Anterior cingulate cortex (tissue), 58 donors: ENCODE results near the gene RRP8.

Experiments used
- DNase-seq, 58 donors: peaks; one replicate each; lab custom pipeline; 2025; lab: John Stamatoyannopoulos, UW

RRP8 gene

DNA sequence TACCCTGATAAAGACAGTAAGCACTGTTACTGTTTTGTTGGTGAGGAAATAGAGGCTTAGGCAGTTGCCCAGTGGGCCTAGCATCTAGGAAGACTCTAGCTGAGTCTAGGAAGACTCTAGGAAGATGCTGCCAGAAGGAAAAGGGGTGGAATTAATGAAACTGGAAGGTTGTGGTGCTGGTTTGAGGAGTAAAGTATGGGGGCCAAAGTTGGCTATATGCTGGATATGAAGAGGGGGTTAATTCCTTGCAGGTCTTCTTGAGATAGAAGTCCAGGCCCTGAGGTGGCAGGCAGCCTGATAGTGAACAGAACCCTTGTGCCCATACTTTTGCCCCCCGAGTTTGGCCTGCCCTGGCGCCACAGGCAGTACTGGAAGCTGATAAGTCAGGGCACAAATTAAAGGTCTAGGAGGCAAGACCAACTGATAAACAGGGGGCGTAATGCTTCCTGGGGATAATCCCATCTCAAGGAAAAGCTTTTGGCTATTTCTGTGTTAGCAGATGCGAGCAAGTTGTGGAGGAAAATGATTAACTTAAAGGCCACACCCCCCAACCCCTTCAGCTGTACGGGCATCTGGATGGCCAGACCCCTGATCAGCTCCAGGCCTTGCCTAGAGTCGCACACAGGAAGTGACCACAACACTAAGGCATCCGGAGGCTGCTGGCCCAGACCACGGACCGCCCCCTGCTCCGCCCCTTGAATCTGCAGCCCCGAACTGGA is 3.2 kb upstream of the RRP8 start:
- peak in 52 of 58 donors; percentile 35 to 84 (median 64) for DNase-seq

DNA sequence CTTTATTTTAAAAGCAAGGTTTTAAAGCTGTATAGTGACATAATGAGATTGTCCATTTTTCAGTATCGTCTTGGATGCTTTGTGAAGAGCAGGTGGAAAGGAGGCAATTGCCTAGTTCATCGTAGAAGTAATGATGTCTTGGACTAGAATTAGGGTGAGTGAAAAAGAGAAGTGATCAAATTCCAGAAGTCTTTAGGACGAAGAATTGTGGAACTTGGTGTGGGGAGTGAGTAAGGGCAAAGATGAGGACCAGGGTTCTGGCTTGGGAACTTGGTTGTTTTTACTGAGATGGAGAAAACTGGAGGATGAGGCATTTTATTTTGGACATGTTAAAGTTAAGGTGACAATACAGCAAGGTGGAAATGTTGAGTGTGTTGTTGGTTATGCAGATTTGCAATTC is 1.4 kb upstream of the RRP8 start:
- no peak for DNase-seq

DNA sequence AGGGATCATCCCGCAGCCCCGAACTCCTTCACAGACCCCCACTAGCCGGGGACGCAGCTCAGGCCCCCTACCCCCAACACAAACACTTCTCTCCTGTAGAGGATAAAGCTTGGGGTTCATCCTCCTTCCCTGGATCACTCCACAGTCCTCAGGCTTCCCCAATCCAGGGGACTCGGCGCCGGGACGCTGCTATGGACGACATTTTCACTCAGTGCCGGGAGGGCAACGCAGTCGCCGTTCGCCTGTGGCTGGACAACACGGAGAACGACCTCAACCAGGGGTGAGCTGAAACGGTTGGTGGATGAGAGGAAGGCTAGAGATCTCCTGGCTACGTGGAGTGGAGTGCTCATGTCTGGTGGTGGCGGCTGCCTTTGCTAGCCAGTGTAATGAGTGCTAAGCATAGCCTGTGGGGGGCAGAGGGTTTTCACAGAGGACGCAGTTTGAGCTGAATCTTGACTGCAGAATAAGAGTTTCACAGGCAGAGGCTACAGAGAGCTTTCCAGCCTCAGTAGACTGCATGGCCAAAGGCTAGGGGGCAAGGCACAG is 738 bp upstream of the RRP8 start:
- DNase-seq, result peak in 46 of 58 donors; percentile 26 to 71 (median 52)

DNA sequence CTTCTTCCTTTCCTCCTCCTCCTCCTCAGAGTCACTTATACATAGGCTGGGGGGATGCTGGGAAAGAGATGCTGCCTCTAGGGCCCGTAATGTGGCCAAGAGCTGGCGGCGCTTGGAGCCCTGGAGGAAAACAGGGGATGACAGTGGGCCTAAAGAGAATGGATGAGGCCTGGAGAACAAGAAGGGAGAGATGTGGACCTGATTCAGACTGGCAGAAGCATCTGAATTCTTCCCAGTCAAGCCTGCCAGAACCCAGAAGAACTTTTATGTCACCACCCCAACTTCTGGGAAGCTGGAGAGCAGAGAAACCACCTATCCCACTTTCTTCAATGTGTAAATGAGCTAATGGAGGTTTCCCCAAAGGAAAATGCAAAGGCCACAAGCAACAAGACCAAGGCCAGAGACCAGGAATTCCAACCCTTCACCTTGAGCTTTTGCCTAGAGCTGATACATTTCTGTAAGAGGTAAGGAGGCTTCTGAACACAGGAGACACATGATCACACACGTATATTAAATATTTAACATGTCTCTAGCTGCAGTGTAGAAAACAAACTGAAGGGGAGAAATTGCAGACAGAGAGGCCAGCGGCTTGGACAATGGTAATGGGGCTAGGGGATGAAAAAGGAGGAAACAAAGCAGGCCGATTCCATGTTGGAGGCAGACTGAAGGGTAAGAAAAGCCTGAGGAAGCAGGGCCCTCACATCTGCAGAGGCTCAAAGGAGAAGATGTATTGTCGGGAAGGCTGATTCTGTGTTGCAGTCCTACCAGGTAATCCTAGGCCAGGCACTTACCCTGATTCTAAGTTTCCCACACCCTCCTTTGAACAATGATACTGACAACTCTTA is 1.1 kb downstream of the RRP8 start:
- DNase-seq, result no peak

DNA sequence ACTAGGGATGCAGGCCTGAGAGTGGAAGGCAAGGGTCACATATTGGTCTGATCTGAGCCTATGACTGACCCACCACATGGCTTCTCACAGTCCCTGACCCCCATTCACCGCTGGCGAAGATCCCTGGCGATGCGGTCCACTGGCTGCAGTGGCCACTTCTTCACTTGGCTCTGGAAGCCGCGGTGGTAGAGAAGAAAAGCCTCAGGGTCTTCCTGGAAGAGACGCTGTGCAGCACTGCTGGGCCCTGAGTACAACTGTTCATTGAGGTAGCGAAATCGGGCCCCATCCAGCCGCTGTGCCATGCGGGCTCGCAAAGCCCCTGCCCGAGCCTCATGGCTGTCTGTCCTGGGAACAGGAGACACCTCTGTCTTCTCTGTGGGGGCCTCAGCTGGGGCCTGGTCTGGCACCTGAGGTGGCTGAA is 2.4 kb downstream of the RRP8 start:
- no peak for DNase-seq

DNA sequence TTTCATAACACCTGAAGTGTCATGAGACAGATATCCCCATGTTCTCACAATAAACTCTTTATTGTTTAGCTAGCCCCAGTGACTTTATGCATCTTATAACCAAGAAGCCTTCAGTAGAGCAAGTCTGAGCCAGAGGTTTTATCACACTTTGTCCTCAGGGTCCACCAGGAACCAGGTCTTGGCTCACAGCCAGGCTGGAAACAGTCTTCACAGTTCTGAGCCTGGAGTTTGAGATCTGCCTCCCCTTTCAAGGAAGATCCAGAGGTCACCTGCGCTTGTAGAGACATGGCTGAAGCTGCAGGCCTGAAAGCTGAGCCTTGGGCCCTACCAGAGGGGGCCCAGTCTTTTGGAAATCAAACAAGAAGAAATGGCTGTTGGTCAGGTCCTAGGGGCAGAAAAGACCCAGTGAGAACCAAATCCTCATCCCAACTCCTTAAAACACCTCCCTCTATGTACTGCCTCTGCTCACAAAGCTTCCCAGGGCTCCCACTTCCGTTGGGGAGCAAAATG is 3.5 kb downstream of the RRP8 start:
- no peak for DNase-seq

DNA sequence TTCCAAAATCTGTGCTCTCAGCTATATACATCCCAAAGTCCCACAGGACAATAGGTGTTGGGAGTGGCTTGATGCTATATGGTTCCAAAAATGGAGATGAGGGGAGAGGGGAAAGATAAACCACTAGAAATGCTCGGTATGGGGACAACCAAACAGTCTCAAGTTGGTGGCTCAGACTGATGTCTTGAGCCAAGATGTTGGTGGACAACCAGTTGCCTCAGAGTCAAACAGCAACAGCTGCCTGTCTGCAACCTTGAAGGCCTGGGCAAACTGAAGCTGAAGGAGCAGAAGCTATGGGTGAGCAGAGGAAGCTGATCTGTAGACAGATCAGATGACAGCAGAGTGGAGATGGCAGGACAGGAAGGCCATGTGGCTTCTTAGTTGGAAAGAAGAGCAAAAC is 4.0 kb downstream of the RRP8 start:
- DNase-seq, result no peak

DNA sequence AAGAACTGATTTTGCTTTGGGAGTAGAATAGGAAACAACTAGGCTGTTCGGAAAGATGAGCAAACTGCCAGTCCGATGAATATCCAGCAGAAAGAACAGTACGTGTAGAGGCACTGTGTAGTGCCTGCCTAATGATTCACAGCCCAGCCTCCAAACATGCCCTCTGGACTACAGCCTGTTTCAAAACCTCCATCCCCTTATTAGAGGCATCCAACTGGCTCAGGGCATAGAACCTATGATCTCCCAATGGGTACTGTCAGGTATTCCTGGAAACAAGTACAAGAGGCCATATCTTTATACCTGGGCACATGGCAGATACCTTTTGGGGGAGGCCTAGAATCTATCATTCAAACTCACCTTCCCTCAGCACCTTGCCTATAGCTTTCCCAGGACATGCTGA is 4.9 kb downstream of the RRP8 start:
- no peak for DNase-seq

DNA sequence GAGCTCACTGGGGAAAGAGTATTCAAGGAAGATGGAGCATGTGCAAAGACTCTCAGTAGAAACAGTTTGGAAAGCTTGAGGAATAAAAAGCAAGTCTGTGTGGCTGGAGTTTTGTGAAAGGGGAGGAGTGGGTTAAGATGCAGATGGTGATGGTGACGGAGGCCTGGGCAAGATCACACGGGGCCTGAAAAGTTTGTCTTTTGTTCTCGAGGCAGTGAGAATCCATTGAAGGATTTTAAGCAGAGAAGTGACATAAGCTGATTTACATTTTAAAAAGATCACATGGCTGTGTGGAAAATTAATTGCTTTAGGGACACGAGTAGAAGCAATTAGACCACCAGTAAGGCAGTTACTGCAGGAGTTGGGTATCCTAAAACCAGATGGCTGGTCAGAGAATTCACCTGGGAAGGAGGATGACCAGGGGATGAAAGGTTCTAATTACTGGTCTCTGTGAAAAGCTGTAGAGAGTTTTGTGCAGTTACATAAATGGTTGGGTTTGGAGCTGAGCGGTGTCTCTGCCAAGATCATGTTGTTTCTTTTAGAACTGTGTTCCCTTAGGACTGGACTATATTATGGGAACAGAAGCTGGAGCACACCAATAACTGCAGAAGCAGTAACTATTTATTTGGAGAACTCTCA is 7.1 kb downstream of the RRP8 start:
- peak in 22 of 58 donors; percentile 22 to 81 (median 47) for DNase-seq

DNA sequence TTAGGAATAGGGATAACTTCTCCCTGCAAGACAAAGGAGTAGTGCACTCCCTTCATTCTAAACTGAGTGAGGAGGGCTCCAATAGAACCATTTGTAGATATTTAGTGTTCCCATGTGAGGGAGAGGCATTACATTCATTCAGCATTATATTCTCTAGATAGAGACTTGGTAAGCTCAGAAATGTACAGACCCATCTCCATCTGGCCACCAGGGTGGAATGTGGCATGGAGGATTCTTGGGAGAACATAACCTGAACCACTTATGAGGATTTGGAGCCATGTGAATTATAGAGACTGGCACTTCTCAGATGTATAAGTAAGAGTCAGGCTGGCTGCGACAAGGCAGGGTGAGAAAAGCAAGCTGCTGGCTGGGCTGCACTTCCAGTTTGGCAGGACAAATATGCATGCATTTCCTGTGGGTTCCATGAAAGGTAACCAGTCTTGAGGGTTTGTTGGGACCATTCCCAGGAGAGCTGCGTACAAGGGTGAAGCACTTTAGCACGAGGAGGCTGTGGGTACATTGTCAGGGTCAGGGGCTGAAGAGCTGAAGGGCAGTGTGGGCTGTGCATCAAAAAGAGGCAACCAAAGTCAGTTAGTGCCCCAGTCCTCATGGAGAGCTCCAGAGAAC is 9.2 kb downstream of the RRP8 start:
- no peak for DNase-seq

DNA sequence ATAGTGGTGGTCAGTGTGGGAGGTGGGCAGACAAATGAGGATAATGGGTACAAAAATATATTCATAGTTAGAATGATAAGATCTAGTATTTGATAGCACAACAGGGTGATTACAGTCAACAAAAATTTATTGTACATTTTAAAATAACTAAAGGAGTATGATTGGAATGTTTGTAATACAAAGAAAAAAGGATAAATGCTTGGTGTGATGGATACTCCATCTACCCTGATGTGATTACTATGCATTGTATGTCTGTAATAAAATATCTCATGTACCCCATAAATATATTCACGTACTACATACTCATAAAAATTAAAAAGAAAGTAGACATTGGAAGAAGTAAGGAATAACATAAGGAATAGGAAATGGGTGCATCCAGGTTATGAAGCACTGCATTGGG is 15.4 kb downstream of the RRP8 start:
- DNase-seq, result no peak

DNA sequence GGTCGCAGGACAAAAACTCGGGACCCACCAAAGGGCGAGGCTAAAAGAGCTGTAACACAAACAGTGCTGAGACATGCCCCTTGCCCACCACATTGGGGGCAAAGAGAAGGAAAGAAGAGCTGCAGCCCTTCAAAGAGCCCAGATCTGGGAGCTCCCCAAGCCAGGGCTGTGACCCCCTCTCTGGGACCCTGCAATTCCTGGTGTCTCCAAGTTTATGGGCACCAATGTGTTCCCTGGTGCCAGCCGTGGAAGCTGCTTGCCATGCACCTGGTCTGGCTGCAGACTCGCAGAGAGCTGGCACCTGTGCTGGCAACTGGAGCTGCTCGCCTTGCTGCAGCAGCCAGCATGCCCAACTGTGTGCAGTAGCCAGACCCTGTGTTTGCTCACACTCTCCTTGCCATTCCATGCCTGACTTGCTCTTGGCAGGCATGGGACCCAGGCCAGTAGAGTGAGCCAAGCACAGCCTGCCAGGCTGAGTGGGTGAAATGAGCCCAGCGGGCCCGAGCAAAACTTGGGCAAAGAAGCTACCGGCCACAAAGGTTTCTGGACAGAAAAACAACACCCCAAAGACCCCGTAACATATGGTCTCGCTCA is 16.0 kb downstream of the RRP8 start:
- peak in 38 of 58 donors; percentile 29 to 80 (median 50) for DNase-seq

DNA sequence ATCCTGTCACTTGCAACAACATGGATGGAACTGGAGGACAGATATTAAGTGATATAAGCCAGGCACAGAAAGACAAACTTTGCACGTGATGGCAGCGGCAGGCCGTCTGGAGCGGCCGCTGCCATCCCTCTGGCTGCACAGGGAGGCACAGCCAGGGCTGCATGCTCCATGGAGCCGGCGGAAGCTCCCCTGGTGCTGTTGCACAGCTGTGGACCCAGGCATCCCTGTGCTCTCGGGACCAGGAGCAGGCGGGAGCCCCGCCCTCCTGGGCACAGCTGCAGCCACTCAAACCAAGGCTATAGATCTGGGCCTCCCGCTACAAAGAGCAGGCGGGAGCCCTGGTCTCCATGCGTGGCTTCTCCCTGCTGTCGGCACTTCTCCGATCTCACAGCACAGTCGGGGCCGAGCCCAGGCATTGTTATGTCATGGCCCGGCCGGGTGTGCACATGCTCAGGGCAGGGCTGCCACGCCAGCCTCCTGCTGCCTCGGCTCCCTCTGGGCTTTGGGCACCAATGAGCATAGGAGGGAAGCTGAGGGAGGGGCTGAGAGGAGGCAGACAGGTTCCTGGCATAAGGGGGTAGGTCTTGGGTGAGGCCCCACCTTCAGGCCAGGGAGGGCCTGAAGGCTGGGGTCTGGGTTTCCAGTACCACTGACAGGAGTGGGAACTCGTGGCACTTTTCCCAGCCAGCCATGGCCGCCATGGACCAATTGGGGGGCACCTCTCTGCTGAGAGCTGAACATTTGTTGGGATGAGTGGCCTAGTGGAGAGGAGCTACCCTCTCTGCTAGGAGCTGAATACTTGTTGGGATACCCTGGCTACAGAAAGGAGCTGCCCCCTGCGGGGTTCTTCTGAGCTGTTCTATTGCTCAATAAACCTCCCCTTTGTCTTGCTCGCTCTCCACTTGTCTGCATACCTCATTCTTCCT is 16.7 kb downstream of the RRP8 start:
- DNase-seq, result peak in 17 of 58 donors; percentile 11 to 79 (median 44)

DNA sequence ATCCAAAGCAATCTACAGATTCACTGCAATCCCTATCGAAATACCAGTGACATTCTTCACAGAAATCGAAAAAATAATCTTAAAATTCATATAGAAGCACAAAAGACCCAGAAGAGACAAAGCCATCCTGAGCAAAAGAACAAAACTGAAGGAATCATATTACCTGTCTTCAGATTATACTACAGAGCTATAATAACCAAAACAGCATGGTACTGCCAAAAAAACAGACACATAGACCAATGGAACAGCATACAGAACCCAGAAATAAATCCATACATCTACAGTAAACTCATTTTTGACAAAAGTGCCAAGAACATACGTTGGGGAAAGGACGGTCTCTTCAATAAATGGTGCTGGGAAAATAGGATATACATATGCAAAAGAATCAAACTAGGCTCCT is 18.9 kb downstream of the RRP8 start:
- DNase-seq, result no peak

DNA sequence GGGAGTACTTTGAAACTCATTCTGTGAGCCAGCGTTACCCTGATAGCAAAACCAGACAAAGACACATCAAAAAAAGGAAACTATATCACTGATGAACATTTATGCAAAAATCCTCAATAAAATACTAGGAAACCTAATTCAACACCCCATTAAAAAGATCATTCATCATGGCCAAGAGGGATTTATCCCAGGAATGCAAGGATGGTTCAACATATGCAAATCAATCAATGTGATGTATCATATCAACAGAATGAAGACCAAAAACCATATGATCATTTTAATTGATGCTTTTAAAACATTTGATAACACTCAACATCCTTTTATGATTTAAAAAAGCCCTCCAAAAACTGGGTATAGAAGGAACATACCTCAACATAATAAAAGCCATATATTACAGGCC is 19.8 kb downstream of the RRP8 start:
- DNase-seq, result no peak

DNA sequence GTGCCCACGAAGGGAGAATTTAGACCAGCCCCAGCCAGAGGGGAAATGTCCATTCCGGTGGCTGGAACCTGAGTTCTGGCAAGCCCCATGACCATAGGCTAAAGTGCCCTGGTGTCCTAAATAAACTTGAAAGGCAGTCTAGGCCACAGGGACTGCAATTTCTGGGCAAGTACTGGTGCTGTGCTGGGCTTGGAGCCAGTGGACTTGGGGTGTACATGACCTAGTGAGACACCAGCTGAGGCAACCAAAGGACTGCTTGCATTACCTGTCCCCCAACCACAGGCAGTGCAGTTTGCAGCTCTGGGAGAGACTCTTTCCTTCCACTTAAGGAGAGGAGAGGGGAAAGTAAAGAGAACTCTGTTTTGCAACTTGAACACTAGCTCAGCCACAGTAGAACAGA is 23.7 kb downstream of the RRP8 start:
- peak in 8 of 58 donors; percentile 18 to 65 (median 30) for DNase-seq

DNA sequence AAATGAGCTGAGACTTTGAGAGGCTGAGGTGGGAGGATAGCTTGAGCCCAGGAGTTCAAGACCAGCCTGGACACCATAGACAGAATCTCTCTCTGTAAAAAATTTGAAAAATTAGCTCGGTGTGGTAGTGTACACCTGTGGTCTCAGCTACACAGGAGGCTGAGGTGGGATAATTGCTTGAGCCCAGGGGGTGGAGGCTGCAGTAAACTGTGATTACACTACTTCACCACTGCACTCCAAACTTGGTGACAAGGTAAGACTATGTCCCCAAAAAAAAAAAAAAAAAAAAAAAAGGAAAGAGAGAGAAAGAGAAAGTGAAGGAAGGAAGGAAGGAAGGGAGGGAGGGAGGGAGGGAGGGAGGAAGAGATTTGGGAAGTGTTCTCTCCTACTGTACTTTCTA is 25.3 kb downstream of the RRP8 start:
- DNase-seq, result no peak

DNA sequence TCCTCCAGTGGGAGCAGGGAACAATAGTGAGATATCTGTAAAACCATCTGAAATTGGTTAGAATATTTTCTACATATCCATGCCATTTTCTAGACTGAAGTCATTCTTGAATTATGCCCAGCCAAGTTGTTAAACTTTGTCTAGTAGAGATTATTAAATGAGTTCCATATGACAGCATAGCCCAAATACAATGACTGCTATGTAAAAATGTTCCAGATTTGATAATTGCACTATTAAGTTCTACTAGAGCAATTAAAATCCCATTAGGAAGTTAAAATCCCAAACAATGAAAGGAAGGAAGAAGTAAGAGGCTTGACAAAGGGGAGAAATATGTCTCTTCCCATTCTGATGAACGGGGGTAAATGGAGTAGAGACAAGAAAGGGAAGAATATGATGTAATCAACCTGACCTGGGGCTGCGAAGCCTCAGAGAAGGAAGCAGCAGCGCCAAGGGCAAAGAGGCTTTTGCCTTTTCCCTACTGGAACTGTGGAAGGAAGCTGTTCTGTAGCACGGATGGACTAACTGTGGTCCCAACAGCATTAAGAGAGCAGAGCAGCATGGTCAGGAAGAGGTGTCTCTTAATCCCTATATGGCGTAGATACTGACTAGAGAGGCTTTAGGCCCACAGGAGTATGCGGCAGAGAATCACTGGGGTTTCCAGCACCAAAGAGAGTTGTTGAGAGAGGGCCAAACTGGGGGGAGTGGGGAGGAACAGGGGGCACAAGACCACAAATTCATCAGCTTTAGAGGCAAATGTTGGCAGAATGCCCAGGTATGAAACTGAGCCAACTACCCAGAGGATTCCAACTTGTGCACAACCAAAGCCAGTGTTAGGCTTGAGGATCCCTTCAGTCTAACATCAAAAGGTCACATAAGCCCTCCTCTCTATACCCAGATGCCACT is 26.7 kb downstream of the RRP8 start:
- peak in 51 of 58 donors; percentile 49 to 93 (median 80) for DNase-seq
